Tracheal epithelial cell (primary cell): ENCODE data around the gene MACF1. TPM values are rescaled to one million over a fixed set of nuclear protein-coding genes. Genes with fewer than 3 reads are reported as not detected.

ENCODE experiments used
- total RNA-seq: library from RNA; depleted of rRNA; stranded (reverse); fragments of >200 nt; gene quantifications from 2 replicates; pipeline ENCODE4 v1.2.1, GENCODE V29; 2014

MACF1 gene
- total RNA-seq = 142 and 236 TPM in 2 replicates

GRCh38 chr1:39204441-39205081, at the start of gene MACF1:
Gene MACF1, plus strand, starts transcription at chr1:39204695. Its CDS starts 328 bp downstream, at chr1:39205023.

GRCh38 chr1:39491146-39491921, 286.8 kb downstream of the MACF1 start, which contains the start of gene BMP8A:
Gene BMP8A, plus strand, starts transcription at chr1:39491636. Its CDS starts 356 bp downstream, at chr1:39491992.

Other genes with a start within 250 kb of the MACF1 start
- gene AKIRIN1, start 213.4 kb upstream of the MACF1 start, total RNA-seq = 40.7 and 56.1 TPM in 2 replicates
- gene NDUFS5, start 178.3 kb upstream of the MACF1 start, total RNA-seq = 315 and 340 TPM in 2 replicates